Measurements from ENCODE around the gene PSMC3IP. TPM values are rescaled to one million over a fixed set of nuclear protein-coding genes. Genes with fewer than 3 reads are reported as not detected.
A peak's percentile ranks its signal among the peaks of the same experiment; 100 is the strongest.

PSMC3IP gene
- total RNA-seq, 1 experiment from 2014 or later, result 17.4 TPM

- no peak for DNase-seq (ENCODE audit: low read depth)
These were observed 39.0 kb downstream of the PSMC3IP start for GRCh38 chr17:42538482-42538881.

- no peak for DNase-seq (ENCODE audit: low read depth)
These were observed 39.6 kb downstream of the PSMC3IP start for GRCh38 chr17:42537826-42538451.

GRCh38 chr17:42537156-42537805, 40.2 kb downstream of the PSMC3IP start:
- no peak for DNase-seq (ENCODE audit: low read depth)

- peak; percentile 83 for DNase-seq (ENCODE audit: low read depth)
These were observed 41.0 kb downstream of the PSMC3IP start for GRCh38 chr17:42536372-42537155.

GRCh38 chr17:42536048-42536371, 41.5 kb downstream of the PSMC3IP start, which contains the start of gene NAGLU:
NAGLU (plus strand) TSS chr17:42536241; CDS start chr17:42536273, 32 bp downstream.
- DNase-seq (ENCODE audit: low read depth), result peak; percentile 89

- DNase-seq (ENCODE audit: low read depth), result no peak
These were observed 42.1 kb downstream of the PSMC3IP start for GRCh38 chr17:42535155-42536047.

- peak; percentile 61 for DNase-seq (ENCODE audit: low read depth)
These were observed 45.8 kb downstream of the PSMC3IP start for GRCh38 chr17:42531455-42532354.

- DNase-seq (ENCODE audit: low read depth), result no peak
These were observed 46.5 kb downstream of the PSMC3IP start for GRCh38 chr17:42530952-42531454.

- DNase-seq (ENCODE audit: low read depth), result no peak
These were observed 48.5 kb downstream of the PSMC3IP start for GRCh38 chr17:42529061-42529460.

- DNase-seq (ENCODE audit: low read depth), result no peak
These were observed 49.6 kb downstream of the PSMC3IP start for GRCh38 chr17:42527932-42528331.

- no peak for DNase-seq (ENCODE audit: low read depth)
These were observed 51.5 kb downstream of the PSMC3IP start for GRCh38 chr17:42526031-42526444.

GRCh38 chr17:42525221-42525620, 52.3 kb downstream of the PSMC3IP start:
- no peak for DNase-seq (ENCODE audit: low read depth)

- DNase-seq (ENCODE audit: low read depth), result no peak
These were observed 54.7 kb downstream of the PSMC3IP start for GRCh38 chr17:42522798-42523278.

Other genes with a start within 250 kb of the PSMC3IP start
- gene STAT3, start 189.3 kb downstream of the PSMC3IP start, total RNA-seq (2014; rRNA removed; shearing (Covaris generic)), result 24.9 and 28.6 TPM in 2 replicates
- gene CAVIN1, start 154.5 kb downstream of the PSMC3IP start, total RNA-seq (2014; rRNA removed; shearing (Covaris generic)), result 192 and 215 TPM in 2 replicates
- gene ATP6V0A1, start 118.9 kb downstream of the PSMC3IP start, total RNA-seq (2014; rRNA removed; shearing (Covaris generic)), result 12.6 and 16.6 TPM in 2 replicates
- 10.5 and 14.2 TPM in 2 replicates for gene NAGLU, start 41.5 kb downstream of the PSMC3IP start, total RNA-seq (2014; rRNA removed; shearing (Covaris generic))
- under 0.01 and 0.09 TPM in 2 replicates for gene HSD17B1, start 24.8 kb downstream of the PSMC3IP start, total RNA-seq (2014; rRNA removed; shearing (Covaris generic))
- gene COASY, start 15.6 kb downstream of the PSMC3IP start, total RNA-seq (2014; rRNA removed; shearing (Covaris generic)), result 18.6 and 19.6 TPM in 2 replicates
- gene MLX, start 10.6 kb downstream of the PSMC3IP start, total RNA-seq (2014; rRNA removed; shearing (Covaris generic)), result 8.5 and 16.2 TPM in 2 replicates
- gene RETREG3, start 31.6 kb upstream of the PSMC3IP start, total RNA-seq (2014; rRNA removed; shearing (Covaris generic)), result 16.3 and 22.1 TPM in 2 replicates
- 36.9 and 54.3 TPM in 2 replicates for gene TUBG1, start 32.0 kb upstream of the PSMC3IP start, total RNA-seq (2014; rRNA removed; shearing (Covaris generic))
- gene TUBG2, start 81.6 kb upstream of the PSMC3IP start, total RNA-seq (2014; rRNA removed; shearing (Covaris generic)), result 5.8 and 9.0 TPM in 2 replicates
- 2.5 and 8.9 TPM in 2 replicates for gene PLEKHH3, start 99.3 kb upstream of the PSMC3IP start, total RNA-seq (2014; rRNA removed; shearing (Covaris generic))
- 0.29 TPM in 1 of 2 replicates, not detected in the other for gene CCR10, start 104.1 kb upstream of the PSMC3IP start, total RNA-seq (2014; rRNA removed; shearing (Covaris generic))
- 2.1 and 7.4 TPM in 2 replicates for gene CNTNAP1, start 104.8 kb upstream of the PSMC3IP start, total RNA-seq (2014; rRNA removed; shearing (Covaris generic))
- 5.1 and 6.8 TPM in 2 replicates for gene EZH1, start 167.3 kb upstream of the PSMC3IP start, total RNA-seq (2014; rRNA removed; shearing (Covaris generic))
- 2.7 TPM in 1 of 2 replicates, not detected in the other for gene RAMP2, start 183.5 kb upstream of the PSMC3IP start, total RNA-seq (2014; rRNA removed; shearing (Covaris generic))
- gene VPS25, start 195.7 kb upstream of the PSMC3IP start, total RNA-seq (2014; rRNA removed; shearing (Covaris generic)), result 60.7 and 69.9 TPM in 2 replicates
- gene WNK4, start 202.9 kb upstream of the PSMC3IP start, total RNA-seq (2014; rRNA removed; shearing (Covaris generic)), result 1.7 and 2.1 TPM in 2 replicates
- 63.5 and 75.8 TPM in 2 replicates for gene COA3, start 221.0 kb upstream of the PSMC3IP start, total RNA-seq (2014; rRNA removed; shearing (Covaris generic))
- 0.06 TPM in 1 of 2 replicates, not detected in the other for gene CNTD1, start 221.1 kb upstream of the PSMC3IP start, total RNA-seq (2014; rRNA removed; shearing (Covaris generic))
- gene BECN1, start 246.6 kb upstream of the PSMC3IP start, total RNA-seq (2014; rRNA removed; shearing (Covaris generic)), result 37.2 and 61.3 TPM in 2 replicates